GM12864 (cell line): Measurements from ENCODE around the gene ZNF667.

Experiments used
- DNase-seq: peaks from one replicate; pipeline ENCODE4 v3.0.0-alpha.2; 2011; ENCODE audit warnings: low read depth
- H3K4me3 ChIP-seq: 2 replicates; pipeline ENCODE4 v1.5.1; 2011; ENCODE audit warnings: mild to moderate bottlenecking, low read depth, low read length, control low read depth
- TF ChIP-seq, protein P1 (sequence below): IDR thresholded peaks from 2 replicates; pipeline ENCODE4 v1.5.1; 2011; ENCODE audit warnings: low read depth, mild to moderate bottlenecking, moderate library complexity, low read length, control low read depth, inconsistent platforms; ENCODE audit errors: missing control alignments

ZNF667 gene

DNA sequence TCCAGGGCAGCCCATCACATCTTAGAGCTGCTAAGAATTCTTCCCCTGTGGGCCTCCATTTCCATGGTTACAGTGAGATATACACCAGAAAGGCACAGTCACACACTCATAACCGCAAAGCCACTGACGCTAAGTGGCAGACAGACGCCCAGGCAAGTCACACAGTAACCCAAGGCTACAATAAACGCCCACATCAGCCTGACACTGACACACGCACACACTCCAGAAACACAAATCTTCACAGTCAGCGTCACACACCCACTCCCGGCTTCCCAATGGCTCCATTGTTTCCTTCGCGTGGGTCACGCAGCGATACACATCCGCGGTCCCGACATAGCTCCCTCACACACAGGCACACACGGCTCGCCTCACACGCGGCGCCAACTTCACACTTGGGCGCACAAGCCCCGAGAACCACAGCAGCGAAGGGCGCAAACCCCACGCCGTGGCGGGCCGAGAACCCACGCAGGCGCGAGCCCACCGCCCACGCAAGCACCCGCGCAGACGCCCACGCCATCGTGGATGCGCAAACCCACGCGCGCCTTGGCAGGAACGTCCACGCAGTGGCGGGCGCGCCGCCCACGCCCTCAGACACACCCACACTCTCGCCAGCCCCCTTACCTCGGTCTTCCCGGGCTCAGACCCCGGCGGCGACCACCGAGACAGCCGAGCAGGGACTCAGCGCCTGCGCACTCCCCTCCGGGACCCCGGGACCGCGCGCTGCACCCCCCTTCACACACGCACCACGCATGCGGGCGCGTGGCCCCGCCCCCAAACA, at the start of gene ZNF667:
Gene ZNF667, minus strand, starts transcription at position 695 of the 778 bp plus-strand sequence. CDS start 14,975 bp downstream, outside the sequence.
- no peak for DNase-seq
- no peak within 1 kb of the TSS for H3K4me3 ChIP-seq

DNA sequence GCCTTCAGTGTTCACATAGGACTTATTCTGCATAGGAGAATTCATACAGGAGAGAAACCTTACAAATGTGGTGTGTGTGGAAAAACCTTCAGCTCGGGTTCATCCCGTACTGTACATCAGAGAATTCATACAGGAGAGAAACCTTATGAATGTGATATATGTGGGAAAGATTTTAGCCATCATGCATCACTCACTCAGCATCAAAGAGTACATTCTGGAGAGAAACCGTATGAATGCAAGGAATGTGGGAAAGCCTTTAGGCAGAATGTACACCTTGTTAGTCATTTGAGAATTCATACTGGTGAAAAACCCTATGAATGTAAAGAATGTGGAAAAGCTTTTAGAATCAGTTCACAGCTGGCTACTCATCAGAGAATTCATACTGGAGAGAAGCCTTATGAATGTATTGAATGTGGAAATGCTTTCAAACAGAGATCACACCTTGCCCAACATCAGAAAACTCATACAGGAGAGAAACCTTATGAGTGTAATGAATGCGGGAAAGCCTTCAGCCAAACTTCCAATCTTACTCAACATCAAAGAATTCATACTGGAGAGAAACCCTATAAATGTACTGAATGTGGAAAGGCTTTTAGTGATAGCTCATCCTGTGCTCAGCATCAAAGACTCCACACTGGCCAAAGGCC, 48.2 kb upstream of the ZNF667 start:
- no peak overlapping the region for H3K4me3 ChIP-seq
- DNase-seq, result no peak
- TF ChIP-seq, protein P1, sequence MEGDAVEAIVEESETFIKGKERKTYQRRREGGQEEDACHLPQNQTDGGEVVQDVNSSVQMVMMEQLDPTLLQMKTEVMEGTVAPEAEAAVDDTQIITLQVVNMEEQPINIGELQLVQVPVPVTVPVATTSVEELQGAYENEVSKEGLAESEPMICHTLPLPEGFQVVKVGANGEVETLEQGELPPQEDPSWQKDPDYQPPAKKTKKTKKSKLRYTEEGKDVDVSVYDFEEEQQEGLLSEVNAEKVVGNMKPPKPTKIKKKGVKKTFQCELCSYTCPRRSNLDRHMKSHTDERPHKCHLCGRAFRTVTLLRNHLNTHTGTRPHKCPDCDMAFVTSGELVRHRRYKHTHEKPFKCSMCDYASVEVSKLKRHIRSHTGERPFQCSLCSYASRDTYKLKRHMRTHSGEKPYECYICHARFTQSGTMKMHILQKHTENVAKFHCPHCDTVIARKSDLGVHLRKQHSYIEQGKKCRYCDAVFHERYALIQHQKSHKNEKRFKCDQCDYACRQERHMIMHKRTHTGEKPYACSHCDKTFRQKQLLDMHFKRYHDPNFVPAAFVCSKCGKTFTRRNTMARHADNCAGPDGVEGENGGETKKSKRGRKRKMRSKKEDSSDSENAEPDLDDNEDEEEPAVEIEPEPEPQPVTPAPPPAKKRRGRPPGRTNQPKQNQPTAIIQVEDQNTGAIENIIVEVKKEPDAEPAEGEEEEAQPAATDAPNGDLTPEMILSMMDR, result no peak

More for the DNA sequence above, at the start of gene ZNF667:
- TF ChIP-seq, protein P1, result no peak

DNA sequence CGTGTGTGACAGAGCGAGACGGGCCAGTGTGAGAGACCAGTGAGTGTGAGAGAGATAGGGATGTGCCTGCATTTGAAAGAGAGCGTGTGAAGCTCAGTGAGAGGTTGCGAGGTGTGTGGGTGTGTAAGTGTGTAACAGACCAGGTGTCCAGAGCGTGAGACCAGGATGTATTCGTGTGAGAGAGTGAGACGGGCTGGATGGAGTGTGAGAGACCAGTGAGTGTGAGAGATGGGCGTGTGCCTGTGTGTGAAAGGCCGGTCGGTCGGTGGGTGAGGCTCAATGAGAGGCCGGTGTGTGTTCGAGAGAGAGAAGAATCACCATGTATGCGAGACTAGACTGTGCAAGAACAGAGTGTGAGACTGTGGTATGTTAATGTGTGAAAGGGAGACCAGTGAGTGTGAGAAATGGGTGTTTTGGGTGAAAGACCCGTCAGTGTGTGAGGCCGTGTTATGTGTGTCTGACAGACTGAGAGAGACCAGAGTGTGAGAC, 31.2 kb upstream of the ZNF667 start:
- no peak for DNase-seq
- H3K4me3 ChIP-seq, result no peak overlapping the region
- TF ChIP-seq, protein P1, result no peak

- no peak for DNase-seq
- TF ChIP-seq, protein P1, result no peak
- no peak within 1 kb of the TSS for H3K4me3 ChIP-seq
These were observed 30.5 kb upstream of the ZNF667 start, which contains the start of gene ZNF471 for GRCh38 chr19:56507446-56508289. ZNF471 (plus strand) TSS chr19:56507855; CDS start chr19:56511572, 3,717 bp downstream.

GRCh38 chr19:56504581-56504980, 27.4 kb upstream of the ZNF667 start:
- TF ChIP-seq, protein P1, result no peak
- no peak for DNase-seq
- H3K4me3 ChIP-seq, result no peak overlapping the region

GRCh38 chr19:56491399-56491798, 14.3 kb upstream of the ZNF667 start:
- DNase-seq, result no peak
- no peak overlapping the region for H3K4me3 ChIP-seq
- TF ChIP-seq, protein P1, result no peak
